KOPT-K1 (cell line): ENCODE results near the gene EMC1.
"Not testable (repeated sequence)": the region's sequence is repeated elsewhere in the genome, so short reads cannot be mapped to it uniquely, and the experiment has no call there.

Experiments
- H3K27ac ChIP-seq: fragments of 200-600 bp; sonication (generic); 2 replicates; pipeline ENCODE4 v1.5.1; 2016; ENCODE audit warnings: antibody characterized with exemption, mild to moderate bottlenecking, low read depth, low read length; ENCODE audit not compliant: poor library complexity, severe bottlenecking
- H3K36me3 ChIP-seq: fragments of 200-600 bp; sonication (generic); 2 replicates; pipeline ENCODE4 v1.5.1; 2017; ENCODE audit warnings: antibody characterized with exemption, mild to moderate bottlenecking, low read length, moderate library complexity; ENCODE audit not compliant: insufficient read depth
- H3K9me3 ChIP-seq: fragments of 200-600 bp; sonication (generic); 2 replicates; pipeline ENCODE4 v1.5.1; 2017; ENCODE audit warnings: antibody characterized with exemption, low read length, mild to moderate bottlenecking; ENCODE audit not compliant: insufficient read depth, poor library complexity, severe bottlenecking

The EMC1 gene

GRCh38 chr1:19239876-19240275 is 11.4 kb downstream of the EMC1 start:
- Histone ChIP-seq H3K9me3 (no peaks in the 10 kb centered on the region), H3K36me3 (peaks cover 96% of the 10 kb centered on the region), H3K27ac (no peak overlapping the region)

- H3K36me3 ChIP-seq: peaks cover 96% of the 10 kb centered on the region
Observed at GRCh38 chr1:19234224-19234623, 17.1 kb downstream of the EMC1 start.

GRCh38 chr1:19232524-19232846 is 18.8 kb downstream of the EMC1 start:
- Histone ChIP-seq H3K27ac (no peak overlapping the region), H3K36me3 (peaks cover 96% of the 10 kb centered on the region)

More at GRCh38 chr1:19234224-19234623, 17.1 kb downstream of the EMC1 start:
- Histone ChIP-seq H3K9me3 (no peaks in the 10 kb centered on the region), H3K27ac (no peak overlapping the region)

GRCh38 chr1:19231736-19232523 is 19.4 kb downstream of the EMC1 start:
- not testable (repeated sequence) for H3K9me3 ChIP-seq, H3K27ac ChIP-seq
- peaks cover 96% of the 10 kb centered on the region for H3K36me3 ChIP-seq

More at GRCh38 chr1:19232524-19232846, 18.8 kb downstream of the EMC1 start:
- no peaks in the 10 kb centered on the region for H3K9me3 ChIP-seq

- peaks cover 99% of the 10 kb centered on the region for H3K36me3 ChIP-seq
- no peaks in the 10 kb centered on the region for H3K9me3 ChIP-seq
- no peak overlapping the region for H3K27ac ChIP-seq
Observed at GRCh38 chr1:19229828-19230325, 21.4 kb downstream of the EMC1 start.

GRCh38 chr1:19229229-19229628 is 22.1 kb downstream of the EMC1 start:
- Histone ChIP-seq H3K36me3 (peaks cover 99% of the 10 kb centered on the region), H3K27ac (no peak overlapping the region), H3K9me3 (no peaks in the 10 kb centered on the region)

- Histone ChIP-seq H3K36me3 (peaks cover 99% of the 10 kb centered on the region), H3K9me3 (no peaks in the 10 kb centered on the region), H3K27ac (no peak overlapping the region)
Observed at GRCh38 chr1:19222979-19223824, 28.1 kb downstream of the EMC1 start.

- H3K36me3 ChIP-seq: peaks cover 99% of the 10 kb centered on the region
Observed at GRCh38 chr1:19222573-19222972, 28.8 kb downstream of the EMC1 start.

GRCh38 chr1:19220991-19221390 is 30.3 kb downstream of the EMC1 start:
- Histone ChIP-seq H3K9me3 (no peaks in the 10 kb centered on the region), H3K27ac (no peak overlapping the region), H3K36me3 (peaks cover 100% of the 10 kb centered on the region)

More at GRCh38 chr1:19222573-19222972, 28.8 kb downstream of the EMC1 start:
- no peaks in the 10 kb centered on the region for H3K9me3 ChIP-seq
- no peak overlapping the region for H3K27ac ChIP-seq

GRCh38 chr1:19220080-19220846 is 31.1 kb downstream of the EMC1 start:
- H3K9me3 ChIP-seq: no peaks in the 10 kb centered on the region
- H3K36me3 ChIP-seq: peaks cover 100% of the 10 kb centered on the region
- no peak overlapping the region for H3K27ac ChIP-seq

- Histone ChIP-seq H3K36me3 (peaks cover 100% of the 10 kb centered on the region), H3K27ac (no peak overlapping the region), H3K9me3 (no peaks in the 10 kb centered on the region)
Observed at GRCh38 chr1:19219451-19219850, 31.9 kb downstream of the EMC1 start.

- H3K36me3 ChIP-seq: peaks cover 96% of the 10 kb centered on the region
- H3K9me3 ChIP-seq, H3K27ac ChIP-seq: not testable (repeated sequence)
Observed at GRCh38 chr1:19216585-19216984, 34.7 kb downstream of the EMC1 start.

- Histone ChIP-seq H3K9me3 (no peaks in the 10 kb centered on the region), H3K27ac (no peak overlapping the region), H3K36me3 (peaks cover 66% of the 10 kb centered on the region)
Observed at GRCh38 chr1:19213580-19213979, 37.7 kb downstream of the EMC1 start.

- H3K36me3 ChIP-seq: peaks cover 52% of the 10 kb centered on the region
- H3K27ac ChIP-seq: no peak overlapping the region
- H3K9me3 ChIP-seq: no peaks in the 10 kb centered on the region
Observed at GRCh38 chr1:19212167-19212566, 39.2 kb downstream of the EMC1 start.
